ENCODE data around the gene ITGAX. TPM values are rescaled to one million over a fixed set of nuclear protein-coding genes. Genes with fewer than 3 reads are reported as not detected.

ITGAX gene
- total RNA-seq, 1 donor from 2014 or later, result 0.23 TPM

DNA sequence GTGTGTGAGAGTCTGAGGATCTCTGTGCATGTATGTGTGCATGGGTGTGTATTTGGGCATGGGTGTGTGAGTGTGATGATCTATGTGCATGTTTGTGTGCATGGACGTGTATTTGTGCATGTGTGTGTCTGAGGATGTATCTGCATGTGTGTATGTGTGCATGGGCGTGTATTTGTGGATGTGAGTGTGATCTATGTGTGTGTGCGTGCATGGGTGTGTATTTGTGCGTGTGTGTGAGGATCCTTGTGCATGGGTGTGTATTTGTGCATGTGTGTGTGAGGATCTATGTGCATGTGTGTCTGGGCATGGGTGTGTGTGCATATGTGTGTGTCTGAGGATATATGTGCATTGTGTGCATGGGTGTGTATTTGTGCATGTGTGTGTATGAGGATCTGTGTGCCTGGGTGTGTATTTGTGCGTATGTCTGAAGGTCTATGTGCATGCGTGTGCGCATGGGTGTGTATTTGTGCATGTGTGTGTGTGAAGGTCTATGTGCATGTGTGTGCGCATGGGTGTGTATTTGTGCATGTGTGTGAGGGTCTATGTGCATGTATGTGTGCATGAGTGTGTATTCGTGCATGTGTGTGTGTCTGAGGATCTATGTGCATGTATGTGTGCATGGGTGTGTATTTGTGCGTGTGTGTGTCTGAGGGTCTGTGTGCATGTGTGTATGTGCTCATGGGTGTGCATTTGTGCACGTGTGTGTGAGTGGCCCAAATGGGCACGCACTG lies 26.5 kb upstream of the ITGAX start:
- DNase-seq (ENCODE audit: low read depth), result no peak
- TF ChIP-seq, protein P1, sequence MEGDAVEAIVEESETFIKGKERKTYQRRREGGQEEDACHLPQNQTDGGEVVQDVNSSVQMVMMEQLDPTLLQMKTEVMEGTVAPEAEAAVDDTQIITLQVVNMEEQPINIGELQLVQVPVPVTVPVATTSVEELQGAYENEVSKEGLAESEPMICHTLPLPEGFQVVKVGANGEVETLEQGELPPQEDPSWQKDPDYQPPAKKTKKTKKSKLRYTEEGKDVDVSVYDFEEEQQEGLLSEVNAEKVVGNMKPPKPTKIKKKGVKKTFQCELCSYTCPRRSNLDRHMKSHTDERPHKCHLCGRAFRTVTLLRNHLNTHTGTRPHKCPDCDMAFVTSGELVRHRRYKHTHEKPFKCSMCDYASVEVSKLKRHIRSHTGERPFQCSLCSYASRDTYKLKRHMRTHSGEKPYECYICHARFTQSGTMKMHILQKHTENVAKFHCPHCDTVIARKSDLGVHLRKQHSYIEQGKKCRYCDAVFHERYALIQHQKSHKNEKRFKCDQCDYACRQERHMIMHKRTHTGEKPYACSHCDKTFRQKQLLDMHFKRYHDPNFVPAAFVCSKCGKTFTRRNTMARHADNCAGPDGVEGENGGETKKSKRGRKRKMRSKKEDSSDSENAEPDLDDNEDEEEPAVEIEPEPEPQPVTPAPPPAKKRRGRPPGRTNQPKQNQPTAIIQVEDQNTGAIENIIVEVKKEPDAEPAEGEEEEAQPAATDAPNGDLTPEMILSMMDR (conservative IDR thresholded peaks at IDR 0.05; ENCODE audit: low read depth, low read length), result no peak
- H3K4me3 ChIP-seq (ENCODE audit: low read depth, low read length), result no peak overlapping the region

DNA sequence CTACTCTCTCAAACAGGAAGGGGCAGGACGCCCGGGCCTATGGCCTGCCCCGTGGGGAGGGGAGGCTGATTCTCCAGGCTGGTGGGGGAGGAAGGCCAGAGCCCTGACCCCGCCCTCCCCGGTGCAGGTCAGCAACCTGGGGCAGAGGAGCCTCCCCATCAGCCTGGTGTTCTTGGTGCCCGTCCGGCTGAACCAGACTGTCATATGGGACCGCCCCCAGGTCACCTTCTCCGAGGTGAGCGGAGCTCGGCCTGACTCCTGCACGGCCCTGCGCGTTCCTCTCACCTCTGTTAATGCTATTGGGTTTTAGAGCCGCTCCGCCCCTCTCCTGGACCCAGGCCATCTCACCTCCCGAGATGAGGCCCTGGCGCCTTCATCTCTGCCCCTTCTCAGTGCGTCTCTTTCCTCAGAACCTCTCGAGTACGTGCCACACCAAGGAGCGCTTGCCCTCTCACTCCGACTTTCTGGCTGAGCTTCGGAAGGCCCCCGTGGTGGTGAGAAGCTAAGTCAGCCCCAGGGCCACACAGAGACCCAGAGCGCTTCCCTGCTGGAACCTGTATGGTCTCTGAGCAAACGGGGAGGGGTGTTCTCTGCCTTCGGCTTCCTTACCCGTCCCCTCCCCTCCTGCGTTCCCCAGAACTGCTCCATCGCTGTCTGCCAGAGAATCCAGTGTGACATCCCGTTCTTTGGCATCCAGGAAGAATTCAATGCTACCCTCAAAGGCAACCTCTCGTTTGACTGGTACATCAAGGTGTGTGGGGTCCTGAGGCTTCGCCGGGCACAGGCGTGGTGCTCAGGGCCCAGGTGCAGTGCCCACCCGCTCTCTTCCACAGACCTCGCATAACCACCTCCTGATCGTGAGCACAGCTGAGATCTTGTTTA lies 25.1 kb upstream of the ITGAX start:
- TF ChIP-seq, protein P1 (conservative IDR thresholded peaks at IDR 0.05; ENCODE audit: low read depth, low read length), result no peak
- no peak for DNase-seq (ENCODE audit: low read depth)
- no peak overlapping the region for H3K4me3 ChIP-seq (ENCODE audit: low read depth, low read length)

DNA sequence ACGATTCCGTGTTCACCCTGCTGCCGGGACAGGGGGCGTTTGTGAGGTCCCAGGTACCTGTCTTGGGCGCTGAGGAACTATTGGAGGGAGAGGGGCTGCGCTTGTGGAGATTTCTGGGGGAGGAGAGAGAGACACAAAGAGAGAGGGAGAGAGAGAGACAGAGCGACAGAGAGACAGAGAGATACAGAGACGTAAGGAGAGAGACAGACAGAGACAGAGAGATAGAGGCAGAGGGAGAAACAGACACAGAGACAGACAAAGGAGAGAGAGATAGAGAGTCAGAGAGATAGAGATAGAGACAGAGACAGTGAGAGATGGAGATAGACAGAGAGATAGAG lies 24.5 kb upstream of the ITGAX start:
- TF ChIP-seq, protein P1 (conservative IDR thresholded peaks at IDR 0.05; ENCODE audit: low read depth, low read length), result no peak
- no peak overlapping the region for H3K4me3 ChIP-seq (ENCODE audit: low read depth, low read length)

DNA sequence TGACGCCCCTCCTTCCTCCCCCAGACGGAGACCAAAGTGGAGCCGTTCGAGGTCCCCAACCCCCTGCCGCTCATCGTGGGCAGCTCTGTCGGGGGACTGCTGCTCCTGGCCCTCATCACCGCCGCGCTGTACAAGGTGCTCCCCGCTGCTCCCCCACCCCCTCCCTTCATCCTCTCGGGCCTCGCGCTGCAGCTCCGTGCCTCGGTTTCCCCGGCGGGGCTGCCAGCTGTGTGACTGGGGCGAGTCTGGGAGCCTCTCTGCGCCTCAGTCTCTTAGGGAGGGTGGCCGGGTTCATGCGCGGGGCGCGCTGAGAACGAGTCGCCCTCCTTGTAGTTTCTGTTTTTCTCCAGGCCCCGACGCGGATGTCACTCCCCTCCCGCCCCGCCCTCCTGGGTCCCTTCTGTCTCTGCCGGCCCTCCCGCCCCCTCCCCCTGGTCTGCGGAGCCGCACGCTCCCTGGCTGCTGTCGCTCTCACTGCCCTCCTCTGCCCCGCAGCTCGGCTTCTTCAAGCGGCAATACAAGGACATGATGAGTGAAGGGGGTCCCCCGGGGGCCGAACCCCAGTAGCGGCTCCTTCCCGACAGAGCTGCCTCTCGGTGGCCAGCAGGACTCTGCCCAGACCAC lies 23.7 kb upstream of the ITGAX start:
- H3K4me3 ChIP-seq (ENCODE audit: low read depth, low read length), result no peak overlapping the region
- TF ChIP-seq, protein P1 (conservative IDR thresholded peaks at IDR 0.05; ENCODE audit: low read depth, low read length), result no peak
- DNase-seq (ENCODE audit: low read depth), result no peak

More for the DNA sequence above, 24.5 kb upstream of the ITGAX start:
- DNase-seq (ENCODE audit: low read depth), result no peak

DNA sequence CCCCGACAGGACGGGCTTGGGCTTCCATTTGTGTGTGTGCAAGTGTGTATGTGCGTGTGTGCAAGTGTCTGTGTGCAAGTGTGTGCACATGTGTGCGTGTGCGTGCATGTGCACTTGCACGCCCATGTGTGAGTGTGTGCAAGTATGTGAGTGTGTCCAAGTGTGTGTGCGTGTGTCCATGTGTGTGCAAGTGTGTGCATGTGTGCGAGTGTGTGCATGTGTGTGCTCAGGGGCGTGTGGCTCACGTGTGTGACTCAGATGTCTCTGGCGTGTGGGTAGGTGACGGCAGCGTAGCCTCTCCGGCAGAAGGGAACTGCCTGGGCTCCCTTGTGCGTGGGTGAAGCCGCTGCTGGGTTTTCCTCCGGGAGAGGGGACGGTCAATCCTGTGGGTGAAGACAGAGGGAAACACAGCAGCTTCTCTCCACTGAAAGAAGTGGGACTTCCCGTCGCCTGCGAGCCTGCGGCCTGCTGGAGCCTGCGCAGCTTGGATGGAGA lies 23.1 kb upstream of the ITGAX start:
- no peak for DNase-seq (ENCODE audit: low read depth)
- TF ChIP-seq, protein P1 (conservative IDR thresholded peaks at IDR 0.05; ENCODE audit: low read depth, low read length), result no peak
- no peak overlapping the region for H3K4me3 ChIP-seq (ENCODE audit: low read depth, low read length)

DNA sequence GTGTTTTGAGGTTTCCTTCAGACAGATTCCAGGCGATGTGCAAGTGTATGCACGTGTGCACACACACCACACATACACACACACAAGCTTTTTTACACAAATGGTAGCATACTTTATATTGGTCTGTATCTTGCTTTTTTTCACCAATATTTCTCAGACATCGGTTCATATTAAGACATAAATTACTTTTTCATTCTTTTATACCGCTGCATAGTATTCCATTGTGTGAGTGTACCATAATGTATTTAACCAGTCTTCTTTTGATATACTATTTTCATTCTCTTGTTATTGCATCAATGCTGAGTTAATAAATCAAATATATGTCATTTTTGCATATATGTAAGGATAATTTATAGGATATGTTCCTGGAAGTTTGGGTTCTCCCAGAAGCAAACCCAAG lies 22.4 kb upstream of the ITGAX start:
- DNase-seq (ENCODE audit: low read depth), result no peak
- TF ChIP-seq, protein P1 (conservative IDR thresholded peaks at IDR 0.05; ENCODE audit: low read depth, low read length), result no peak
- no peak overlapping the region for H3K4me3 ChIP-seq (ENCODE audit: low read depth, low read length)

Data from epithelial cell of proximal tubule (primary cell).